Skeletal muscle satellite cell (primary cell): Measurements from ENCODE around the gene SLC9A5.

ENCODE experiments used
- H3K27me3 ChIP-seq: 2 replicates; pipeline ENCODE4 v1.7.0; 2013; ENCODE audit warnings: low read length; ENCODE audit not compliant: control insufficient read depth, insufficient read depth
- H3K36me3 ChIP-seq: 2 replicates; pipeline ENCODE4 v1.7.0; 2013; ENCODE audit warnings: mild to moderate bottlenecking, control low read depth, low read length; ENCODE audit not compliant: insufficient read depth
- H3K4me1 ChIP-seq: 2 replicates; pipeline ENCODE4 v1.7.0; 2013; ENCODE audit warnings: low read length; ENCODE audit not compliant: control insufficient read depth, insufficient read depth
- H3K4me2 ChIP-seq: 2 replicates; pipeline ENCODE4 v1.7.0; 2013; ENCODE audit warnings: mild to moderate bottlenecking, low read length
- H3K4me3 ChIP-seq: 2 replicates; pipeline ENCODE4 v1.7.0; 2013; ENCODE audit warnings: low read length
- H3K9ac ChIP-seq: 2 replicates; pipeline ENCODE4 v1.7.0; 2013; ENCODE audit warnings: mild to moderate bottlenecking, low read depth, low read length, moderate library complexity
- H3K9me3 ChIP-seq: replicated peaks from 2 replicates; pipeline ENCODE4 v1.7.0; 2013; ENCODE audit warnings: mild to moderate bottlenecking, control low read depth, low read length

Gene SLC9A5

GRCh38 chr16:67207249-67208091 lies 41.3 kb upstream of the SLC9A5 start:
- Histone ChIP-seq H3K36me3 (peaks cover 10% of the 10 kb centered on the region), H3K9ac (no peak overlapping the region), H3K9me3 (no peaks in the 10 kb centered on the region), H3K27me3 (no peaks in the 10 kb centered on the region), H3K4me1 (peaks cover 22% of the 10 kb centered on the region), H3K4me2 (no peak overlapping the region), H3K4me3 (peak overlapping the region; percentile 33)

- Histone ChIP-seq H3K4me2 (no peak overlapping the region), H3K9ac (no peak overlapping the region), H3K27me3 (no peaks in the 10 kb centered on the region), H3K4me1 (peaks cover 22% of the 10 kb centered on the region), H3K9me3 (no peaks in the 10 kb centered on the region), H3K4me3 (peak overlapping the region; percentile 33), H3K36me3 (peaks cover 10% of the 10 kb centered on the region)
Measured at GRCh38 chr16:67208154-67208896, 40.5 kb upstream of the SLC9A5 start.

GRCh38 chr16:67209565-67209964 lies 39.2 kb upstream of the SLC9A5 start:
- no peaks in the 10 kb centered on the region for H3K27me3 ChIP-seq
- no peak overlapping the region for H3K9ac ChIP-seq
- no peaks in the 10 kb centered on the region for H3K36me3 ChIP-seq
- no peak overlapping the region for H3K4me3 ChIP-seq
- no peaks in the 10 kb centered on the region for H3K9me3 ChIP-seq
- no peak overlapping the region for H3K4me2 ChIP-seq
- H3K4me1 ChIP-seq: peaks cover 22% of the 10 kb centered on the region

GRCh38 chr16:67210069-67210937 lies 38.5 kb upstream of the SLC9A5 start:
- Histone ChIP-seq H3K9me3 (no peaks in the 10 kb centered on the region), H3K4me3 (no peak overlapping the region), H3K27me3 (no peaks in the 10 kb centered on the region), H3K4me2 (no peak overlapping the region), H3K36me3 (no peaks in the 10 kb centered on the region), H3K9ac (no peak overlapping the region), H3K4me1 (peaks cover 22% of the 10 kb centered on the region)

- H3K4me1 ChIP-seq: peaks cover 17% of the 10 kb centered on the region
- H3K9me3 ChIP-seq: no peaks in the 10 kb centered on the region
- no peaks in the 10 kb centered on the region for H3K27me3 ChIP-seq
- H3K9ac ChIP-seq: no peak overlapping the region
- H3K4me2 ChIP-seq: no peak overlapping the region
- no peak overlapping the region for H3K4me3 ChIP-seq
- no peaks in the 10 kb centered on the region for H3K36me3 ChIP-seq
Measured at GRCh38 chr16:67211674-67212073, 37.1 kb upstream of the SLC9A5 start.

- no peaks in the 10 kb centered on the region for H3K27me3 ChIP-seq
- H3K9me3 ChIP-seq: no peaks in the 10 kb centered on the region
- no peak overlapping the region for H3K9ac ChIP-seq
- H3K4me3 ChIP-seq: no peak overlapping the region
- no peaks in the 10 kb centered on the region for H3K36me3 ChIP-seq
- no peak overlapping the region for H3K4me2 ChIP-seq
- peaks cover 6% of the 10 kb centered on the region for H3K4me1 ChIP-seq
Measured at GRCh38 chr16:67212766-67213165, 36.0 kb upstream of the SLC9A5 start.

GRCh38 chr16:67213197-67214019 lies 35.4 kb upstream of the SLC9A5 start:
- Histone ChIP-seq H3K9me3 (no peaks in the 10 kb centered on the region), H3K4me2 (no peak overlapping the region), H3K4me3 (no peak overlapping the region), H3K36me3 (no peaks in the 10 kb centered on the region), H3K4me1 (no peaks in the 10 kb centered on the region), H3K27me3 (no peaks in the 10 kb centered on the region), H3K9ac (no peak overlapping the region)

- Histone ChIP-seq H3K9ac (no peak overlapping the region), H3K27me3 (no peaks in the 10 kb centered on the region), H3K4me1 (no peaks in the 10 kb centered on the region), H3K4me2 (no peak overlapping the region), H3K36me3 (no peaks in the 10 kb centered on the region), H3K4me3 (no peak overlapping the region), H3K9me3 (no peaks in the 10 kb centered on the region)
Measured at GRCh38 chr16:67215706-67216105, 33.1 kb upstream of the SLC9A5 start.

GRCh38 chr16:67216612-67217490 lies 31.9 kb upstream of the SLC9A5 start:
- Histone ChIP-seq H3K4me1 (no peaks in the 10 kb centered on the region), H3K36me3 (no peaks in the 10 kb centered on the region), H3K9ac (no peak overlapping the region), H3K4me3 (no peak overlapping the region), H3K27me3 (no peaks in the 10 kb centered on the region), H3K4me2 (no peak overlapping the region), H3K9me3 (no peaks in the 10 kb centered on the region)

GRCh38 chr16:67223992-67224391 lies 24.8 kb upstream of the SLC9A5 start:
- no peak overlapping the region for H3K4me2 ChIP-seq
- H3K4me3 ChIP-seq: no peak overlapping the region
- H3K27me3 ChIP-seq: no peaks in the 10 kb centered on the region
- peaks cover 20% of the 10 kb centered on the region for H3K4me1 ChIP-seq
- no peaks in the 10 kb centered on the region for H3K9me3 ChIP-seq
- H3K9ac ChIP-seq: no peak overlapping the region
- peaks cover 9% of the 10 kb centered on the region for H3K36me3 ChIP-seq
